Stimulated activated CD4-positive, alpha-beta T cell treated with anti-CD3 and anti-CD28 coated beads, Interleukin-12 subunit alpha, Interleukin-12 subunit beta, amount 100 ng/mL, for 48 hours (primary cell): ENCODE measurements around the gene TTC21A.

Experiments
- DNase-seq, 3 donors: peaks; one replicate each; pipeline ENCODE4 v3.0.0-alpha.2; 2020; ENCODE audit warnings: low read depth in 2 of 3, low spot score in 1 of 3

The TTC21A gene

DNA sequence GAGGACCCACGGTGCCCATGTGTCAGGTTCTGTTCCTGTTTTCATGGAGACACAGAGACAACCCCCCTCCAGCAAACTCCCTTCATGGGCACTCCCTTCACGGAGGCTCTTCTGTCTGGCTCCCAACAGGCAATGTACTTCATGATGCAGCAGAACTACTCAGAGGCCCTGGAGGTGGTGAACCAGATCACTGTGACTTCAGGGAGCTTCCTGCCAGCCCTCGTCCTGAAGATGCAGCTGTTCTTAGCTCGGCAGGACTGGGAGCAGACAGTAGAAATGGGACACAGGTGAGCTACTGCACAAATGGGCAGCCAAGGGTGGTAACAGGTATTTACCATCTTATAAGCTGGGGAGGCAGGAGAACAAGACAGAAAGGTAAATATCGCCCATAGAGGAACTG lies 7.0 kb downstream of the TTC21A start:
- no peak for DNase-seq

DNA sequence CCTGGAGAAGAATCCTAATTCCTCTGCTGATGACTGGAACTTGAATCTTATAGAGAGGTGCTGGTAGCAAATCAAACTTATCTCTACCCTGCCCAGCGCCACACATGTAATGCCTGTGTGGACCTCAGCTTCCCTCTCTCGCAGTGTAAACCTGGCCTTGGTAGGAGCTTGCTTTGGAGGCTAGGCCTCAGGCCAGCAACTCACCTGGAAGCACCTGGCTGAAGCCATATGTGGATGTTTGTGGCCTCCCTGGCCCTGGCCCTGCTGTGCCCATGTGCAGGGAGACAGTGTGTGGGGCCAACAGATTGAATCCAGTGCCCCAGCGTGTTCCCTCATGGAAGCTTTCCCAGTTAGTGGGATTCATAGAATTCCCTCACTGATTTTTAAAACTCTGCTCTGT lies 8.4 kb downstream of the TTC21A start:
- DNase-seq, result no peak

DNA sequence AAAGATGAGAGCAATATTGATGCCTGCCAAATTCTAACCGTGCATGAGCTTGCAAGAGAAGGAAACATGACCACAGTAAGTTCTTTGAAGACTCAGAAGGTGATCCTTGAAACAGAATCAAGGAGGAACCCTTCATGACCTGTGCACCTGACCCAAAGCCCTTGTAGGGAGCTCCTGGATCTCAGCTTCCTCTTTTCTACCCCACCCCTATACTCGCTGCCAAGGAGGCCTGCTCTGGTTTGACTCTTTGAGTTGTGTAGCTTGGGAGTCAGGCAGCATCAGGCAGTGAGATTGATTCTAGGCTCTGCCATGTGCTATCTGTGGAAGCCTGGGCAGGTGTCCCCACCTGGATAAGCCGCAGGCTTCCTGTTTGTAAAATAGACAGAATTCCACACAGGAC lies 10.6 kb downstream of the TTC21A start:
- DNase-seq, result no peak

DNA sequence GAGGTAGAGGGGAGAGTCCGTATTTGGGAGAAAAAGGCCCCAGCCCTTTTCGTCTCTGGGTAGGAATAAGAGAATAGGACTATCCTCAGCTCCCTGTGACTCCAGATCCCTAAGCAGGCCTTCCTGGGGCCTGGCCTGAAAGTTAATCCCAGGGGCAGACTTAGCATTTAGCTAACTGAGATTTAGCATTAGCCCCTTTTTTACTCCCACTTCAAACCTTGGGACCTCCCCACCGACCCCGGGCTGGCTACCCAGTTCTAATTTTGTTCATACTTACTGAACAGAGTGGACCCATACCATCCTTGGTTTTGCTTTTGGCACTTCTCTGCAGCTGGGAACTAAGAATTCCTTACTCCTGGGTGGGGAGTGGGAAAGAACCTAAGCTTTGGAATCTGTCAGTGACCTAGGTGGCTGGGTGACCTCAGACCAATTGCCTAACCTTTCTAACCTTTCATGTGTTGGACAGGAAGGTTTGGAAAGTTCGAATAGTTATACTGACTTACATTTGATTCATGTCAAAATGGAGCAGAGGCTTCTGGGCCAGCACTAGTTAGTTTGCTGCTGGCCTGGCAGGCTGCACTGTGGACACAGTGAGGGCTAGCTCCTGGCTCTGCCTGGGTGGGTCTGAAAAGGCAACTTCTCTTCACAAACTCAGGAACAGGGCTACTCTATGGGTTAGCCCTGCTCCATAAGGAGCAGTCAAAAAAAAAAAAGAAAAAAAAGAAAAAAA lies 11.6 kb downstream of the TTC21A start:
- no peak for DNase-seq

DNA sequence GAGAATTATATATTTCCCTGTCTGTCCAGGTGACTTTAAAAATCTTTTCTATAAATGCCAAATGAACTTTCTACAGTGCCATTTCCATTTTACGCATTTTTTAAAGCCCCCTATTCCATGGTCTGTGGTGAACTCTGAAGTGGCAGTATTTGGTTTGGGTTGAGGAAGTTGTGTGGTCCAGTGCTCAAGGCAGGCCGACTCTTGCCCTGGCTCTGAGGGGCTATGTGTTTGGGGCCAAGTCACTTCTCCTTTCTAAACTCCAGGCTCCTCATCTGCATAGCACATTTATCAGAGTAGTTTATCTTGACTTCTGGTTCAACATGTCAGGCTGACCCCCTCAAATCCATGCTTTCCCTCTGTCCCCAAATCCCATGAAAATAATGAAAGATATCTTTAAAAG lies 14.1 kb downstream of the TTC21A start:
- DNase-seq, result no peak

DNA sequence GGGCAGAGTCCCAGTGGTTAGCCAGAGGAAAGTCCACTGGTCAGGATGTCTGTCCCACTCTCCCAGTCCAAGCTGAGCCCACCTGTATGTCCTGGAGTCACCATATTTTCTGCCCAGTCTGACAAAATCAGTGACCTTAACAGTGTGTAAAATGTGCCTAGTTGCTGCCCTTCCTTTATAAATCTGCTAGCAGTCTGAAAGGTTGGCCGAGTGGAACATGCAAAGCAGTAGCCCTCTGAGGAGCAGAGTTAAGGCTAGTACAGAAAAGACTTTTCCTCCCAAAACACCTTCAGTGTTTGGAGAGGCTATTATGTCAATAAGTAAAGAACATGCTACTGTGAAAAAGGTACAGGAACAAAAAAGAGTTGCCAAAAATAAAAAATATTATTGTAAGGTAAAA lies 15.3 kb downstream of the TTC21A start:
- DNase-seq, result no peak

DNA sequence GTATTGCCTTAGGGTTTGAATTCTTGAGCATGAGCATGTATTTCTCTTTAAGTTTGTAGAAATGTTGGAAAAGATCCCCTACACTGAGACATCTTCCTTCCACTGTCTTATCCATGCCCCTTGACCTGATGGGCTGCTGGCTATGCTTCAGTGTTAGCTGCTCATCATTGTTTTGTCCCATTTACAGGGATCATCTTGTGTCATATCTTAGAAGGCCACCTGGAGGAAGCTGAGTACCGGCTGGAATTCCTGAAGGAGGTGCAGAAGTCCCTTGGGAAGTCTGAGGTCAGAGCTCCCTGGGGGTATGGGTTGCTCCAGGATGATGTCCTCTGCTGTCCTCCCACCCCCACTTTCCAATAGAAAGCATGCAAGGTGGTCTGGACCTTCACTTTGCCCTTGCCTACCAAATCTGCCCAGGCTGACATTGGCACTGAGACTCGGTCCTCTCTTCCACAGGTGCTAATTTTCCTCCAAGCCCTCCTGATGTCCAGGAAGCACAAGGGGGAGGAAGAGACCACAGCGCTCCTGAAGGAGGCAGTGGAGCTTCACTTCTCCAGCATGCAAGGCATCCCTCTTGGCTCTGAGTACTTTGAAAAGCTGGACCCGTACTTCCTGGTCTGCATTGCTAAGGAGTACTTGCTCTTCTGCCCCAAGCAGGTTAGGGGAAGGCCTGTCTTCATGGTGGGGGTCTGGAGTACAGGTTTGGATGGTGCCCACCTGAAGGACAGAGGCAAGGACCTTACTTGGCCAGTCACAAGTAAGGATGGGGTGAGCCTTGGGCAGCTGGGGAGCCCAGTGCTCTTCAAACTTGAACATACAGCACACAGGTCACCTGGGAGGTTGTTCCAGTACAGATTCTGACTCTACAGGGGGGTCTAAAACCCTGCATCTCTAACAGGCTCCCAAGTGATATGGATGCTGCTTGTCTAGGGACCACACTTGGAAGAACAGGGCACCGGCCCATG lies 17.7 kb downstream of the TTC21A start:
- no peak for DNase-seq

DNA sequence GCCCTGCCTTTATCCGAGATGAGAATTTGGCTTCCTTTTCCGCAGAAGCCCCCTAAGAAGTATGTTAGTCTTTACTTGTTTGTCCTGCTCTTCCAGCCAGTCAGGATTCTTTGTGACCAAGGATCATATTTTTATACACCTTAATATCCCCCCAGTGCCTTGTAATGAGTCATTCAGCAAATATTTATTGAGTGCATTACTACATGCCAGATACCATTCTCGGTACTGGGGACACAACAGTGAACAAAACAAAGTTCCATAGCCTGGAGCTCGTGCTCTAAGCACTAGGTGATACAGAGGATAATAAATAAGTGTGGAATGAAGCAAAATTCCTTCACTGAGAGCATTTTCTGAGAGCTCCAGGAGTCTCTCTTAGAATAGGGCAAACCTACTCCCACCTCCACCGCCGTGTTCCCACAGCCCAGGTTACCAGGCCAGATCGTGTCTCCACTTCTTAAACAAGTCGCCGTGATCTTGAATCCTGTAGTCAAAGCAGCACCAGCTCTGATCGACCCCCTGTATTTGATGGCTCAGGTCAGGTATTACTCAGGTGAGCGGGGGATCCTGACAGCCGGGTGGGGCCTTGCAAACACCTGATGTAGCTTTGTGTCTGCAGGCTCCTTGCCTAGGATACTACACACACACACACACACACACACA lies 18.5 kb downstream of the TTC21A start:
- DNase-seq, result no peak

DNA sequence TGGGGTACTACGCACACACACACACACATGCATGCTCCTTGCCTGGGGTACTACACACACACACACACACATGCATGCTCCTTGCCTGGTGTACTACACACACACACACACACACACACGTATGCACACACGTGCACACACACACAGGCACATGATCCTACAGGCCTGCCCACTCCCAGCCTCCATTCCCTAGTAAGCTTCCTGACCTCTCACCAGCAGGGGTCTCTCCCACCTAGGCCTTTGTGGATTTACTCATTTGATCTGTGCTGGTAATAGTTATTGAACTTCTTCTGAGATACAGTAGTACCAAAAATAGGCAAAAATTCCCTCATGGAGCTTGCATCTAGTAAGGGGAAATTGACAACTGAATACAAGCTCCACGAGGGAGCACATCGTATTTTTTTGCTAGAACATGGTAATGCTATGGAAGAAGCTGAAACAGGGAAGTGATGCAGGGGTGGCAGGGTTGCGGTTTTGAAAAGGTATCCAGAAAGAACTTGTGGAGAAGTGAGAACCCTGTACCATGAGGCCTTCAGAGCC lies 19.1 kb downstream of the TTC21A start:
- DNase-seq, result no peak

DNA sequence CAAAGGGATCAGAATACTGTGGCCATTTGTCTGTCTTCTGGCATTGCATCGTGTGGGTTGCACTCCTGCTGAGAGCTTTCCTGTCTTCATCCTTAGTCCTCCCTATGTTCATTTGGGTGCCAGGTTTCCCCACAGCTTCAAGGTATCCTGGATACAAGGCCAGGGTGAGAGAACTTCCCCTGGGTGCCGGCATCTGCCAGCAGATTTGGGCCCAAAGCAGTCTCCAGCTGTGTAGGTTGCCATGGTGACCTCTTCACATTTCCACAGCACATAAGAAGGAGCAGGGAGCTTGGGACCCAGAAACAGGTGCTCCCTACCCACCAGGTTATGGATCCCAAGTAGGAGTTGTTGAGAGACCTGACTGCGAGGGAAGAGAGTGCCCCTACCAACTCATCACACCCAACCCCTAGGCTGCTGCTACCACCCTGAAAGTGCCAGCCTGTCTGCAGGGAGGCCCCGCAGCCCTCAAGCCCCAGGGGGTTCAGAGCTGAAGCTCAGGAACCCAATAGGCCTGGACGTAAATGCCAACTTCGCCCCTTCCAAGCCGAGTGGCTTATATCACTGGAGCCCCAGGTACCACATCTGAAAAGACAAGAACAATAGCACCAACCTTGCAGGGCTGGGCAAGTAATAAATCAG lies 19.9 kb downstream of the TTC21A start:
- DNase-seq, result no peak

DNA sequence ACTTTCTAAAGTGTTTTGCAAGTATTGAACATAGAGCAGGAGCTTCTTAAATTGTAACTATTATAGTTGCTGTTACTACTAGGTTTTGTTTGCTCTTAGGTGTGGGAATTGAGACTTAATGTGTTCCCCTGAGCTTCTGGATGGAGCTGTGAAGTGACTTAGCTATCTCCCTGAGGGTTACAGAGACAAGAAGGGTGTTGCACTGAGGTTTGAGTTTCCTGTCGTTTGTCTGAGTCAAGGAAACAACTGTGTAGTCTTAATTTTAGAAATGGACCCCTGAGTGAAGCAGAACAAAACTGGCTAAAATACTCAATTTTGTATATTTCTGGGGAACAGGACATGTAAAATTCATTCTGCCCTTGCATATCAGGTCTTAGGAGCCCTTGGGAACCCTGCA lies 20.4 kb downstream of the TTC21A start:
- DNase-seq, result no peak

DNA sequence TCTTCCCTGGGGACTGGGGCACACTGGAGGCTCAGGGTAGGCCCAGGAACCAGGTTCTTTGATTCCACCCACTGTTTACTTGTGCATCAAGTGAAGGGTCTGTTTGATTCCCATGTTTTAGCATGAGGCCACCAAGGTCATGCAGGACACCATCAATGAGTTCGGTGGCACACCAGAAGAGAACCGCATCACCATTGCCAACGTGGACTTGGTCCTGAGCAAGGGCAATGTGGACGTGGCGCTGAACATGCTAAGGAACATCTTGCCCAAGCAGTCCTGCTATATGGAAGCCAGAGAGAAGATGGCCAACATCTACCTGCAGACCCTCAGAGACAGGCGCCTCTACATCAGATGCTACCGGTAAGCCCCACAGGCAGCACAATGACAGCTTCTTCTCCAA lies 21.5 kb downstream of the TTC21A start:
- no peak for DNase-seq

DNA sequence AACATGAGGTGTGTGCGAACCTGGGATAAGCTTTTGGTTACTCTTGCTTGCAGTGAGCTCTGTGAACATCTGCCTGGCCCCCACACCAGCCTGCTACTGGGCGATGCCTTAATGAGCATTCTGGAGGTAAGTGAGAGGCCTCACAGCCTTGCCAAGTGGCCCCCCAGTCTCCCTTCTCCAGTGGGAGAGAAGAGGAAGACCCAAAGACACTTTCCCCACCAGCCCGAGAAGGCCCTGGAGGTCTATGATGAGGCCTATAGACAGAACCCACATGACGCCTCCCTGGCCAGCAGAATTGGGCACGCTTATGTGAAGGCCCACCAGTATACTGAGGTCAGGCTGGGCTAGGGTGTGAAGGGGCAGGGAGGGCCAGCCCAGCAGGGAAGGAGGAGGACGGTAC lies 22.5 kb downstream of the TTC21A start:
- no peak for DNase-seq

DNA sequence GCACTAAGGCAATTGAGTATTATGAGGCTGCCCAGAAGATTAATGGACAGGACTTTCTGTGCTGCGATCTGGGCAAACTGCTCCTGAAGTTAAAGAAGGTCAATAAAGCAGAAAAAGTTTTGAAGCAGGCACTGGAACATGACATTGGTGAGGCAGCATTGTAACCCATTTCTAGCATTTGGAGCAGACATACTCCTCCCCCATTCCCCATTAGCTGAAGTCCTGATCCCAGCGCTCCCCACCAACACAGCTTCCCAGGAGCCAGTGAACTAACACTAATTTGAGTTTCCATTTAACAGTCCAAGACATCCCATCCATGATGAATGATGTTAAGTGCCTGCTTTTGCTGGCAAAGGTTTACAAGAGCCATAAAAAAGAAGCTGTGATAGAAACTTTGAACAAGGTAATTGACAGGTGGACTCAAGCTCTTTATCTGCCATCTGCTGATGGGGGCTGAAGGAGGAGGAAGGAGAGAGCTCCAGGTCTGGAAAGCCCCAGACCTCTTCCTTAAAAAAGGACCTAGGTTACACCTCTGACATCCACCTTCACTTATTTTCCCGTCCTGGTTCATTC lies 23.3 kb downstream of the TTC21A start:
- DNase-seq, result no peak

DNA sequence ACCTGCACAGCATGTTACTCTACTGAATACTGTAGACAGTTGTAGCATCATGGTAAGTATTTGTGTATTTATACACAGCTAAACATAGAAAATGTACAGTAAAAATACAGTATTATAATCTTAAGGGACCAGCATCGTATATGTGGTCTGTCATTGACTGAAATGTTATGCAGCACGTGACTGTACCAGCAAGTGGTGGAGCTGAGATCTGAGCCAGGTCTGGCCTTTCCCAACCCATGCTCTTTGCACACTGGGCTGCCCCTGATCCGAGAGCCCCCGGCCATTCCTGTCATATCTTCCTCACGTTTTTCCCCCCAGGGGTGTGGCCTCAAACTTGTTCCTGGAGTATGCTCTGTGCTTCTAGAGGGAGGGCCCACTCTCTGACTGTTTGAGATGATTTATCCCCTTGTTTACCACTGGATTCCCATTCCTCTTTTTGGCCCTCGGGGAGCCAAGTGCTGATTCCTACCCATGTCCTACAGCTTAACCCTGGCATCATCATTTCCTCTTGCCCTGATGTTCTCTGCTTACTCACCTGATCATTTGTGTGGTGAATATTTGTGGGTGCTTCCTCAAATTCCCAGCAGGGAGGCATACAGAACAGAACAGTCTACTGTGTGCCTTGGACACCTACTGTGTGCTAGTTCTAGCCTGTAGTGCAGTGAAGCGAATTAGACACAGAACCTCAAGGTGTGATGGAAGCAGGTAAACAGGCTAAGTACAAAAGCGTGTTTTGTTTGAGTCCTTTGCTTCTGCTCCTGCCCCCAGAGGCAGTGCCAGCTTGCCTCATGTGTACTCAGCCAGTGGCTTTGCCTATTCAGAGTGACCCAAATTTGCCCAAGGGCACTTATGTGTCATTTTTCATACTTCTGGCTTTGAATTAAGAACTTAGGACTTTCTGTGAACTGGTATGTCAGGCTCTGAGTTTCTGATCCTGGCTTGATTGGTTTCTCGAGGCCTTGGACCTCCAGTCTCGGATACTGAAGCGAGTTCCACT lies 24.9 kb downstream of the TTC21A start:
- DNase-seq, result no peak

DNA sequence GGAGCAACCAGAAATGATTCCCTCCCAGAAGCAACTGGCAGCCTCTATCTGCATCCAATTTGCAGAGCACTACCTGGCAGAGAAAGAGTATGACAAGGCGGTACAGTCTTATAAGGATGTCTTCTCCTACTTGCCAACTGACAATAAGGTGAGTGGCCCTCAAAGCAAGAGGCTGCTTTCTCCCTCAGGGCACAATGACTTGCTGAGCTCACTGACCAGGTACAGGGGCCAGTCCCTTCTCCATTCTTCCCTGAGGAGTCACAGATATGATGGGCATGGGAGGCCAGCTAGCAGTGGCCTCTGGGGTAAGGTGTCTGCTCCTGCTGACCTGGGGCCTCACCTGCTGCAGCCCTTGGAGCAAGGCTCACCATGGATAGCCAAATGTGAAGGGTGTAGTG lies 25.6 kb downstream of the TTC21A start:
- DNase-seq, result no peak

DNA sequence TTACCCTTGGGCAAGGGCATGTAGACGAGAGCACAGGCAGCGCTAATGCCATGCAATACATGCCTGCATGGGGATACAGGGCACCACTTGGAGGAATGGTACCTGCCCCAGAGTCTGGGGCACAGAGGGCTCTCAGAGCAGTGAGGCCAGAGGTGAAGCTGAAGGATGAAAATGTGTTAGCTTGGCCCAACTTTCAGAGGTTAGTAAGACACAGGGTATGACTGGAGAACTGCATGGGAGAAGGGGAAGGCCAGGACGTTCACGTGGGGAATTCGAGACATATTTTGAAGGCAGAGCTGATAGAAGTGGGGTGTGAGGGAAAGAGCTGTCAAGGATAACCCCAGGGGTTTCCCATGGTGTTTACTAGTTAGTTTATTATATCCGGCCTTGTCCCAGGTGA lies 26.3 kb downstream of the TTC21A start:
- no peak for DNase-seq

DNA sequence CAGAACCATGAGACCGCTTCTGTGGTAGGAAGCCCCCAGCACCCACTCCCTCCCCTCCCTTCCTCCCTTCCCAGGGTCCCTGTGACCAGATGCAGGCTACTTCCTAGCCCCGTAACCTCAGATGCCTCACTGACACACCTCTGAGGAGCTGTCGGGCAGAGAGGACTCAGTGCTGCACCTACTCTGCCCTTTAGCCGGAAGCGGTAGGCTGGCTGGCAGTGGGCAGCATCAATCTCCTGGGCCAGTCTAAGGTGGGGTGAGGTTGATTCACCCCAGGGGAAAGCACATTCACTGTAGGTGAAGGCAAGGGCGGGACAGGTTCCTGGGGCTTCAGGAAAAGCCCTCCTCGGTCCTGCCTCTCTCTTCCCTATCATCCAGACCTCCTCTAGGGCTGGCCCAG lies 26.8 kb downstream of the TTC21A start:
- no peak for DNase-seq

DNA sequence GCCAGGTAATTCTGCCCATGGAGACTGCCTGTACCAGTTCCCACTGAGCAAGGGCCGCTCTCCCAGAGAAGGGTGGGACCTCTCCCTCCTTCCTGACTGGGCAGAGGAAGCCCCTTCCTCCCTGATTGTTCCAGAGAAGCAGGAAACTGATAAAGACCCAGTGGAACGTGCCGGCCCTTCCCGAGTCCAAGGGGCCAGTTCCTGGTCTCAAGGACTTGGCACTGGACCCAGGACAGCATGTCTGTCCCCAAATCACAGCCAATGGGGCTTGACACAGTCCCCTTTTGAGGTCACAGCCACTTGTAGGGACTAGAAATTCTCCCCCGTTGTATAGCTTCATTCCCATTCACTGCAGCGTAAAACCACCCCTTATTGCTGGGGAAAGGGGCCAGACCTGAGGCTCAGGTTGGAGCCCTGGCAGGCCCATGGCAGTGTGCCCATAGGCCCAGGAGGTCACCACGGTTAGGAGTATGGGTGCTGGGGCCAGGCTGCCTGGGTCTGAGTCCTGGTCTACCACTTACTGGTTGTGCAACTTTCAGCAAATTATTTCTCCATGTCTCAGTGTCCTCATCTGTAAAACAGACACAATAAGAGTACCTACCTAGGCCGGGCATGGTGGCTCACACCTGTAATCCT lies 27.8 kb downstream of the TTC21A start:
- DNase-seq, result no peak
